GM21529 (cell line): ENCODE measurements around the gene LYRM7.
"Not testable (repeated sequence)": the region's sequence is repeated elsewhere in the genome, so short reads cannot be mapped to it uniquely, and the experiment has no call there.

ENCODE experiments used
- ATAC-seq: cut with Tn5 transposase; IDR thresholded peaks from one replicate; pipeline ENCODE4 v1.9.1; 2021; ENCODE audit not compliant: unreplicated experiment

Gene LYRM7

GRCh38 chr5:131218392-131218791 is 47.6 kb downstream of the LYRM7 start:
- ATAC-seq: no peak

DNA sequence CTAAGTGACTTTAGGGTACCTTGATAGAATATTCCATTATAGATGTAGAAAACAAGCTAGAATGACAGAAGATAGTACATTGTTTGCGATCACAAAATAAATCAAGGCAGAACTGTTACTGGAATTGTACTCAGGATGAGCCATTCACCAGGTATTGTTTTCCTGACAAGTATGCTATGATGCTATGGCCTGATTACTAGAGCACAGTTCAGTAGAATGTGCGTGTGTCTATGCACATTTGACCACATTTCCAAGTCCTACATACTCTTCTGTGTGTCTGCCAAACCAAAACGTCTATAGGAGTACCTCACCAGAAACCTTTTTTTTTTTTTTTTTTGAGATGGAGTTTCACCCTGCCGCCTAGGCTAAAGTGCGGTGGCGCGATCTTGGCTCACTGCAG is 49.8 kb downstream of the LYRM7 start:
- no peak for ATAC-seq

- no peak for ATAC-seq
Measured at GRCh38 chr5:131221008-131221703, 50.4 kb downstream of the LYRM7 start.

DNA sequence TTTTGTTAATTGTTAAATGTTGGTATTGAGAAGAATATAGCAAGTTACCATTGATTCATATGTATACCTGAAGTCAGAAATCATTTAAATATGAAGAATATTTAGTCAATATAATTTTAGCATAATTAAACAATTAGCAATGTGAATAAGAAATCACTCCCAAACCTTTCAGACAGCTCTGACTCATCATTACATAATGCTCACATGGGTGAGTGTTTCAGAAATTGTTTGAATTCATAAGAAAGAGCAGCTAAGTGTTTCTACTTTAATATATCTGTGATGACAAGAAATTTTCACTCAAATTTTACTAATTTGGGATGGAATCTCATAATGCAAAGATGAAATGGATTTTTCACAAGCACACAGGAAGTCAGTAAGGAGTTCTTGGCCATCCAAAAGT is 51.1 kb downstream of the LYRM7 start:
- no peak for ATAC-seq

DNA sequence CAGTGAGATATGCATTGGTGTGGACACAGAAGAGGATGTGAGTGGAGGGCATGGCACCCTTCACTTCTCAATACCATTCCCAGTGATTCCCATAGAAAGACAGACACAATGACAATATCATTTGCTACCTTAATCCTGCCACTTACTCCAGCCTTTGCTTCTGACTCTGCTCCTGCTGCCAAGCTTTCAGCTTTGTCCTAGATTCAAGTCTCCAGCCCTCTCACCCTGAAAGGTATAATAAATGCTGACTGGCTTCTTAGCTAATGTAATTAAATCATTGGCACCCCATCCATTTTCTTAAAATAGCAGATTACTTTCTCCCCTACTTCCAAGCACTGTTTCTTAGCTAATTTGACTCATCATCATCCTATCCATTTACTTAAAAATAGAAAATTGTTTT is 52.0 kb downstream of the LYRM7 start:
- no peak for ATAC-seq

GRCh38 chr5:131223751-131224386 is 53.1 kb downstream of the LYRM7 start:
- no peak for ATAC-seq

DNA sequence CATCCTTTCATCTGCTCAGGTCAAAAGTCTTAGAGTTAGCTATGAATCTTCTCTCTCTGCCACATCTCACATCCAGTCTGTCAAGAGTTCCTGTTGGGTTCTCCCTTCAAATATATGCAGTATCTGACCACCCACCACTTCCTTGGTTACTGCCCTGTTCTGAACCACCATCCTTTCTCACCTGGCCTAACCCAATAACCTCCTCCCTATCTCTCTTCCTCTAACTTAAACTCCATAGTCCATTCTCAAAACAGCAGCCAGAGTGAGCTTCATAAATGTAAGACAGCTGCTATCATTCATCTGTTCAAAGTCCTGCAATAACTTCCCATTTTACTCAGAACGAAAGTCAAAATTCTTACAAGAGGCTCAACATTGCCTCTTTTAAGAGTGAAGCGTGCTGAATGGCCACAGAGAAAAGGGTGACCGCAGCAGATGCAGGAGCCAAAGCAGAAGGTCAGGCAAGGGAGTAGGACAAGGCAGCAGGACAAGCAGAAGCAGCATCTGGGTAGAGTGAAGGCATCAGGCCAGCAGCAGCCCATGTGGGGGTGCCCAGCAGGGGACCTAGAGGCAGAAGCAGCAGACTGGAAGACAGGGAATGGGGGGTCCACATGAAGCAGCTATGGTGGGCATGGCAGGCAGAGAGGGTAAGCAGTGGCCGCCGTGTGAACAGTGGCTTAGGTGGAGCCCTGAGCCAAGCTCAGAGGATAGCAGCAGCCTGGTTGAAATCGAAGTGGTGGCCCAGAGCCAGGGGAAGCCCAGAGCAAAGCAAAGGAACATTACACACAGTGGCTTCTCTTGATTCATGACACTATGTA is 53.9 kb downstream of the LYRM7 start:
- peak; percentile 83 for ATAC-seq

DNA sequence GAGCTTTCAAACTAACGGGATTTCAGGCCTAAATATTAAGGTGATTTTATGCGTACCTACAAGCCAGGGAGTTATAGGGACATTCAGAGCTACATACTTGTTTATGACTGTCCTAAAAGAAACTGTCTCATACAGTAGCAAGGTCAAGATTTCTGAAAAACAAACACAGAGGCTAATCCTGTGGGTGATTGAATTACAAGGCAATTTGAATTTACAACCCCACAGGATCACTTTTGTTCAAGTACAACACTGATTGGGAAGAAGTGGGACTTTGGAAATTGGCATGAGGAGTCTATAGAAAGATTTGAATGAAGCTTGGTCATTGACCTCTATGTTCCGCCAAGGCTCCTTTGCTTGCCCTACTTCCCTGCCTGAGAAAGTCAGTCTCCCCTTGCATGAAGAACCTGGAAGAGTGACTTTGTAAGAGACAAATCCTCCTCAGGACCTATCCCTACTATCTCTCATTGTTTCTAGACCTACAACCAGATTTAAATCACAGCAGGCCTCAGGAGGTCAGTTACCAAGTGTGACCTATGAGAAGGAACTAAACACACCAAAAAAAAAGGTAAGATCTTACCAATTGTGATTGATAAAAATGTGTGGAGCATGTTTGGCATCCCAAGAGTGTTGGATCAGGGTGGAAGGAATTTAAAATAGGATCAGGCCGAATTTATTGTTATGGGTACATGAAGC is 54.7 kb downstream of the LYRM7 start:
- no peak for ATAC-seq

GRCh38 chr5:131226899-131227298 is 56.2 kb downstream of the LYRM7 start:
- no peak for ATAC-seq

GRCh38 chr5:131228646-131229045 is 57.9 kb downstream of the LYRM7 start:
- ATAC-seq: no peak

GRCh38 chr5:131229623-131230022 is 58.9 kb downstream of the LYRM7 start:
- no peak for ATAC-seq

GRCh38 chr5:131230406-131230805 is 59.7 kb downstream of the LYRM7 start:
- ATAC-seq: peak; percentile 83

DNA sequence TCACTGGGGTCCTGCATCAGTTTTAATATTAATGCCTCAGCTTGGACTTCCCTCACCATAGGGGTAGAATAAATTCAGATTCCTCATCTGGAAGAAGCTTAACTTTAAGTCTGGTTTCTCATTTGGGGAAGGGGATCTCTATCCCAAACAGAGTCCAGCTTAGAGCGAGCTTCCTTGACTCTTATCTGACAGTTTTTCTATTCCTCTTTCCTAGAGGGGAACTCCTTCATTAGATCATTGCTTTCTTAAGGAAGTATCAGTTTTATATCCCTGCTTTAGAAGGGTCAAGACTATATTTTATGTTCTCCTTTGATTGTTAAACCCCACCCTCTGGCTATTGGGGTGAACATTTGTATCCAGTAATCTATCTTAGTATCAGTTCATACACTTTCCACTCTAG is 68.9 kb downstream of the LYRM7 start:
- ATAC-seq: no peak

- peak; percentile 43 for ATAC-seq
Measured at GRCh38 chr5:131242728-131243255, 72.0 kb downstream of the LYRM7 start.

DNA sequence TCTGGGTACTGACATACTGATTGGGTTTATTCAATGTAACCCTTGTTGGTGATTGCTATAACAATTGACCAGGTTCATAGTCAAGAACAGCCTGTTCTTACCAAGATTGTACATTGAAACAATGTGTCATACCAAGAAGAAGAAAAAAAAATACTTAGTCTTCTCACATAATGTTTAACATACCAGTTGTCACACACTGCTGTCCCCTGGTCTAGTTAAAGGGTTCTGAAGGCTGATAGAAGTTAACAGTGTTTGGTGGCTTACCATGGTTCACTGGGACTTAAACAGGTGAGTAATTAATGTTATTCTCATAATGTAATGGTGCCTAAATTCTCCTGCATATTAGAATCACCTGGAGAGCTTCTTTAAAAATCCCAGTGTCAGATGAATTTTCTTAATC is 74.6 kb downstream of the LYRM7 start:
- no peak for ATAC-seq

- no peak for ATAC-seq
Measured at GRCh38 chr5:131245948-131246347, 75.2 kb downstream of the LYRM7 start.

- ATAC-seq: no peak
Measured at GRCh38 chr5:131246504-131246903, 75.8 kb downstream of the LYRM7 start.

DNA sequence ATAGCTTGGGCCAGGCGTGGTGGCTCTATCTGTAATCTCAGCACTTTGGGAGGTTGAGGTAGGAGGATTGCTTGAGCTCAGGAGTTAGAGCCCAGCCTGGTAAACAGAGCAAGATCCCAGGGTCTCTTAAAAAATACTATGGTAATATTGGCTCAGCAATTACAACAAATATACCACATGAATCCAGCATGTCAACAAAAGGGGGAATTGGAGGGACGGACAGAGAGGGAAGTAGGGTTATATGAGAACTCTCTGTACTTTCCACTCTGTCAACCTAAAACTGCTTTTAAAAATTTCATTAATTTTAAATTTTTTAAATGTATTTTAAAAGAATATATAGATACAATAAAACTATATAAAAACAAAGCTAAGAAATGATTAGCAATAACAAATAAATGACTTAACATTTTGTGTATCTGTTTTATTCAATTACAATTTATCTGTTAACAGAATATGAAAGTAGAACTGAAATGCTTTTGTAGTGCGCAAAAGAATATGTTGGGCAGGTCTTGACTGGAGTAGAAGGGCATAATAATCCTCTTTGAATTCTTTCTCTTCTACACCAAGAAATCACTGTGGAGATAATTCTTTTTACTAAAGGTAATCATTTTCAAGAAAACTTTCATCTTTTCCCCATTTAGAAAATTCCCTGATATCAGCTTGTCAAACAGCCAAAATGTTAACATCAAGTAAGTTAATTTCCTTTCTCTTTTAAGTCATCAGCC is 80.2 kb downstream of the LYRM7 start:
- no peak for ATAC-seq

DNA sequence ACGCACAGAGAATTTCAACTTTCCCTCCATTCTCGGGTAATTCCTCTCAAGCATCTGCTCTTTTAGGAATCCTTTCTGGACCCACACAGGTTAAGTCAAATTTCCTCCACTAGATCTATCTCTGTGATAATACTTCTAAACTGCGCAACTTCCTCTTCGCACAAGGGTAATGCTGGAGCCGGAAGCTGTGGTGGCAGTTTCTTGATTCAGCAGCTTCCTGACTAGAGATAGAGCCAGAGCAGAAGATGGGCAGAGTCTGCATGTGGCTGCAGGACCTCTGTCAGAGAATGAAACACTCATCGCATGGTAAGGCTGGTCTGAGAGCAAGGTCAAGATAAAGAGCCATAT is 82.1 kb downstream of the LYRM7 start:
- peak; percentile 84 for ATAC-seq

- not testable (repeated sequence) for ATAC-seq
Measured at GRCh38 chr5:131254025-131254424, 83.3 kb downstream of the LYRM7 start.

GRCh38 chr5:131254741-131255140 is 84.0 kb downstream of the LYRM7 start:
- ATAC-seq: no peak
